GM18505 (cell line): ENCODE measurements around the gene SCLT1.

Experiments used
- ATAC-seq: cut with Tn5 transposase; IDR thresholded peaks from one replicate; pipeline ENCODE4 v1.9.1; 2021; ENCODE audit not compliant: unreplicated experiment
- POLR2A ChIP-seq: IDR thresholded peaks from 4 replicates; pipeline ENCODE4 v1.6.1; 2011; ENCODE audit warnings: borderline replicate concordance; ENCODE audit not compliant: insufficient read depth, insufficient read length; ENCODE audit errors: extremely low read depth

Gene SCLT1

GRCh38 chr4:129037093-129037492 lies 56.2 kb downstream of the SCLT1 start:
- no peak for ATAC-seq
- TF ChIP-seq POLR2A = no peak

- ATAC-seq = no peak
- no peak for TF ChIP-seq POLR2A
Observed at GRCh38 chr4:129014566-129015509, 78.5 kb downstream of the SCLT1 start.

- TF ChIP-seq POLR2A = no peak
- no peak for ATAC-seq
Observed at GRCh38 chr4:129008096-129008495, 85.2 kb downstream of the SCLT1 start.

GRCh38 chr4:128986908-128987307 lies 106.4 kb downstream of the SCLT1 start:
- ATAC-seq = no peak

GRCh38 chr4:128986019-128986418 lies 107.3 kb downstream of the SCLT1 start:
- no peak for ATAC-seq
- no peak for TF ChIP-seq POLR2A

More at GRCh38 chr4:128986908-128987307, 106.4 kb downstream of the SCLT1 start:
- no peak for TF ChIP-seq POLR2A

- ATAC-seq = no peak
- TF ChIP-seq POLR2A = no peak
Observed at GRCh38 chr4:128983771-128984485, 109.4 kb downstream of the SCLT1 start.

- no peak for ATAC-seq
- TF ChIP-seq POLR2A = no peak
Observed at GRCh38 chr4:128981377-128981776, 112.0 kb downstream of the SCLT1 start.

- no peak for TF ChIP-seq POLR2A
- ATAC-seq = no peak
Observed at GRCh38 chr4:128980816-128981326, 112.5 kb downstream of the SCLT1 start.

- TF ChIP-seq POLR2A = no peak
- no peak for ATAC-seq
Observed at GRCh38 chr4:128979934-128980333, 113.4 kb downstream of the SCLT1 start.

- ATAC-seq = no peak
- TF ChIP-seq POLR2A = no peak
Observed at GRCh38 chr4:128978985-128979384, 114.4 kb downstream of the SCLT1 start.

- no peak for ATAC-seq
- no peak for TF ChIP-seq POLR2A
Observed at GRCh38 chr4:128974136-128974581, 119.2 kb downstream of the SCLT1 start.

- TF ChIP-seq POLR2A = no peak
- ATAC-seq = no peak
Observed at GRCh38 chr4:128973384-128973783, 120.0 kb downstream of the SCLT1 start.

- TF ChIP-seq POLR2A = no peak
- ATAC-seq = no peak
Observed at GRCh38 chr4:128961405-128961804, 131.9 kb downstream of the SCLT1 start.
